Cortex of kidney (tissue), 1 donor: ENCODE measurements around the gene SLC9C1.

ENCODE experiments used
- DNase-seq: peaks from one replicate; lab custom pipeline; 2025; lab: John Stamatoyannopoulos, UW

Gene SLC9C1

GRCh38 chr3:112111785-112112402, 182.1 kb downstream of the SLC9C1 start:
- no peak for DNase-seq

- no peak for DNase-seq
Measured at GRCh38 chr3:112109322-112109721, 184.7 kb downstream of the SLC9C1 start.

GRCh38 chr3:112104774-112105173, 189.2 kb downstream of the SLC9C1 start:
- no peak for DNase-seq

GRCh38 chr3:112101916-112102315, 192.1 kb downstream of the SLC9C1 start:
- no peak for DNase-seq

- no peak for DNase-seq
Measured at GRCh38 chr3:112097378-112097777, 196.6 kb downstream of the SLC9C1 start.

- no peak for DNase-seq
Measured at GRCh38 chr3:112096176-112096575, 197.8 kb downstream of the SLC9C1 start.

GRCh38 chr3:112095731-112096130, 198.3 kb downstream of the SLC9C1 start:
- DNase-seq: no peak

- no peak for DNase-seq
Measured at GRCh38 chr3:112093180-112093522, 200.9 kb downstream of the SLC9C1 start.

GRCh38 chr3:112092496-112093179, 201.4 kb downstream of the SLC9C1 start:
- DNase-seq: no peak

GRCh38 chr3:112090887-112091586, 203.0 kb downstream of the SLC9C1 start:
- no peak for DNase-seq
